ENCODE results near the gene COL1A1.

COL1A1 gene

GRCh38 chr17:50196036-50196435, 5.4 kb downstream of the COL1A1 start:
- peak overlapping the region in 1 of 2 donors; percentile 12 for H3K4me3 Mint-ChIP-seq
- peak overlapping the region; percentile 31 to 57 for H3K27ac Mint-ChIP-seq
- H3K27me3 Mint-ChIP-seq, result peaks cover 34% of the 10 kb centered on the region

GRCh38 chr17:50194934-50195865, 6.2 kb downstream of the COL1A1 start:
- DNase-seq (no peak), ATAC-seq (no peak)
- peaks cover 42% of the 10 kb centered on the region for H3K4me1 Mint-ChIP-seq
- H3K27me3 Mint-ChIP-seq, result peaks cover 28% of the 10 kb centered on the region
- no peaks in the 10 kb centered on the region for H3K9me3 Mint-ChIP-seq
- peak overlapping the region in 1 of 2 donors; percentile 29 for H3K4me3 Mint-ChIP-seq
- peak overlapping the region in 1 of 2 donors; percentile 93 for H3K27ac Mint-ChIP-seq

More at GRCh38 chr17:50196036-50196435, 5.4 kb downstream of the COL1A1 start:
- H3K4me1 Mint-ChIP-seq, result peaks cover 50% of the 10 kb centered on the region
- H3K9me3 Mint-ChIP-seq, result no peaks in the 10 kb centered on the region
- DNase-seq, result no peak
- ATAC-seq, result no peak

- Mint-ChIP-seq H3K27me3 (peaks cover 28% of the 10 kb centered on the region), H3K27ac (peak overlapping the region in 1 of 2 donors; percentile 57), H3K4me3 (no peak overlapping the region), H3K9me3 (no peaks in the 10 kb centered on the region), H3K4me1 (peaks cover 38% of the 10 kb centered on the region)
- ATAC-seq (no peak), DNase-seq (no peak)
Observed at GRCh38 chr17:50194140-50194933, 7.1 kb downstream of the COL1A1 start.

GRCh38 chr17:50192618-50193291, 8.7 kb downstream of the COL1A1 start:
- Mint-ChIP-seq H3K9me3 (no peaks in the 10 kb centered on the region), H3K4me1 (peaks cover 30% of the 10 kb centered on the region), H3K27me3 (peaks cover 14% of the 10 kb centered on the region), H3K4me3 (peak overlapping the region in 1 of 2 donors; percentile 27), H3K27ac (peak overlapping the region; percentile 37 to 92)
- no peak for DNase-seq
- peak; percentile 24 for ATAC-seq

GRCh38 chr17:50192144-50192617, 9.2 kb downstream of the COL1A1 start:
- no peak for DNase-seq
- Mint-ChIP-seq H3K9me3 (no peaks in the 10 kb centered on the region), H3K27me3 (peaks cover 8% of the 10 kb centered on the region), H3K27ac (no peak overlapping the region), H3K4me1 (peaks cover 30% of the 10 kb centered on the region), H3K4me3 (no peak overlapping the region)
- ATAC-seq, result no peak

- ATAC-seq (no peak), DNase-seq (no peak)
- Mint-ChIP-seq H3K27me3 (peaks cover 8% of the 10 kb centered on the region), H3K4me1 (peaks cover 30% of the 10 kb centered on the region), H3K9me3 (no peaks in the 10 kb centered on the region), H3K4me3 (no peak overlapping the region), H3K27ac (no peak overlapping the region)
Observed at GRCh38 chr17:50191359-50192143, 9.9 kb downstream of the COL1A1 start.

GRCh38 chr17:50190603-50191358, 10.7 kb downstream of the COL1A1 start:
- Mint-ChIP-seq H3K9me3 (no peaks in the 10 kb centered on the region), H3K27ac (peak overlapping the region in 1 of 2 donors; percentile 34), H3K4me1 (peaks cover 25% of the 10 kb centered on the region), H3K27me3 (peaks cover 4% of the 10 kb centered on the region), H3K4me3 (no peak overlapping the region)
- no peak for DNase-seq
- ATAC-seq, result no peak

GRCh38 chr17:50190293-50190602, 11.2 kb downstream of the COL1A1 start:
- H3K9me3 Mint-ChIP-seq, result no peaks in the 10 kb centered on the region
- H3K4me3 Mint-ChIP-seq, result no peak overlapping the region
- no peaks in the 10 kb centered on the region for H3K27me3 Mint-ChIP-seq
- ATAC-seq (no peak), DNase-seq (no peak)
- no peak overlapping the region for H3K27ac Mint-ChIP-seq
- H3K4me1 Mint-ChIP-seq, result peaks cover 23% of the 10 kb centered on the region

GRCh38 chr17:50189550-50190292, 11.7 kb downstream of the COL1A1 start:
- Mint-ChIP-seq H3K4me3 (no peak overlapping the region), H3K27me3 (no peaks in the 10 kb centered on the region), H3K4me1 (peaks cover 23% of the 10 kb centered on the region), H3K9me3 (no peaks in the 10 kb centered on the region), H3K27ac (peak overlapping the region in 1 of 2 donors; percentile 77)
- no peak for ATAC-seq
- DNase-seq, result no peak

- H3K4me3 Mint-ChIP-seq, result no peak overlapping the region
- ATAC-seq (no peak), DNase-seq (no peak)
- no peaks in the 10 kb centered on the region for H3K9me3 Mint-ChIP-seq
- H3K27ac Mint-ChIP-seq, result no peak overlapping the region
- peaks cover 23% of the 10 kb centered on the region for H3K4me1 Mint-ChIP-seq
- H3K27me3 Mint-ChIP-seq, result no peaks in the 10 kb centered on the region
Observed at GRCh38 chr17:50188921-50189549, 12.4 kb downstream of the COL1A1 start.

GRCh38 chr17:50188531-50188920, 12.9 kb downstream of the COL1A1 start:
- H3K4me1 Mint-ChIP-seq, result peaks cover 23% of the 10 kb centered on the region
- H3K27ac Mint-ChIP-seq, result no peak overlapping the region
- no peaks in the 10 kb centered on the region for H3K27me3 Mint-ChIP-seq
- no peak overlapping the region for H3K4me3 Mint-ChIP-seq
- DNase-seq (no peak), ATAC-seq (no peak)
- no peaks in the 10 kb centered on the region for H3K9me3 Mint-ChIP-seq

- Mint-ChIP-seq H3K4me1 (peaks cover 23% of the 10 kb centered on the region), H3K9me3 (no peaks in the 10 kb centered on the region), H3K27me3 (no peaks in the 10 kb centered on the region), H3K27ac (no peak overlapping the region), H3K4me3 (no peak overlapping the region)
- no peak for DNase-seq
- no peak for ATAC-seq
Observed at GRCh38 chr17:50187751-50188530, 13.5 kb downstream of the COL1A1 start.

GRCh38 chr17:50187394-50187725, 14.1 kb downstream of the COL1A1 start:
- ATAC-seq, result no peak
- peaks cover 20% of the 10 kb centered on the region for H3K4me1 Mint-ChIP-seq
- H3K9me3 Mint-ChIP-seq, result no peaks in the 10 kb centered on the region
- no peak overlapping the region for H3K4me3 Mint-ChIP-seq
- H3K27ac Mint-ChIP-seq, result no peak overlapping the region
- H3K27me3 Mint-ChIP-seq, result no peaks in the 10 kb centered on the region
- no peak for DNase-seq

Measured in stimulated activated naive CD8-positive, alpha-beta T cell treated with anti-CD3 and anti-CD28 coated beads, Interleukin-15, amount 100 ng/mL, for 72 hours (primary cell).